ENCODE results near the gene NTNG2. TPM values are rescaled to one million over a fixed set of nuclear protein-coding genes. Genes with fewer than 3 reads are reported as not detected.

NTNG2 gene
- total and polyA plus RNA-seq, 2 of the 13 experiments (the other 11 are each of a cell fraction or from before 2014, with no cell fraction given) = 0.02 to 0.36 TPM

- no peak for TF ChIP-seq KIAA2018 (CRISPR knock-in tag; IDR thresholded peaks at IDR 0.05; ENCODE audit: borderline replicate concordance)
- no peak for TF ChIP-seq NCOA2 (CRISPR knock-in tag; IDR thresholded peaks at IDR 0.05)
- no peak for TF ChIP-seq TAF15 (IDR thresholded peaks at IDR 0.05; ENCODE audit: low read depth, low read length, poor library complexity, severe bottlenecking)
- no peak for TF ChIP-seq HOXA9 (CRISPR knock-in tag; IDR thresholded peaks at IDR 0.05; ENCODE audit: borderline replicate concordance)
- TF ChIP-seq FOXP1 (IDR thresholded peaks at IDR 0.05) = no peak
- TF ChIP-seq FOXP1 (CRISPR knock-in tag; IDR thresholded peaks at IDR 0.05) = no peak
- TF ChIP-seq ZNF569 (CRISPR knock-in tag; IDR thresholded peaks at IDR 0.05; ENCODE audit: borderline replicate concordance) = no peak
- no peak for TF ChIP-seq PBX2 (CRISPR knock-in tag; IDR thresholded peaks at IDR 0.05)
- no peak for TF ChIP-seq ZNF740 (CRISPR knock-in tag; IDR thresholded peaks at IDR 0.05)
Measured at GRCh38 chr9:132183715-132184114, 21.9 kb downstream of the NTNG2 start (continued).

Data from HepG2 (cell line).